WTC11 (cell line): ENCODE measurements around the gene POU2F1. TPM values are rescaled to one million over a fixed set of nuclear protein-coding genes. Genes with fewer than 3 reads are reported as not detected.

Experiments
- ATAC-seq: fragments of 200-7000 bp; cut with Tn5 transposase; 2 replicates; pipeline ENCODE4 v1.10.0; 2021; ENCODE audit warnings: mild to moderate bottlenecking, moderate library complexity
- CTCF ChIA-PET: fragments of 300-600 bp; sonication (Branson Sonifier 250); formaldehyde crosslinking; loops from one replicate; lab custom pipeline; 2021; ENCODE audit warnings: antibody characterized with exemption; lab: Charles Lee
- POLR2A ChIA-PET: fragments of 350-600 bp; sonication (Branson Sonifier 250); formaldehyde crosslinking; loops from one replicate; lab custom pipeline; 2021; ENCODE audit warnings: antibody characterized with exemption; lab: Charles Lee
- DNase-seq: peaks from one replicate; pipeline ENCODE4 v3.0.0; 2021; ENCODE audit warnings: low spot score
- H3K27ac Mint-ChIP-seq: 2 replicates; pipeline ENCODE4 v1.8.0; 2021; ENCODE audit warnings: mixed read lengths
- H3K27me3 Mint-ChIP-seq: 2 replicates; pipeline ENCODE4 v1.8.0; 2021; ENCODE audit warnings: low read depth, mild to moderate bottlenecking, moderate library complexity, mixed read lengths
- H3K36me3 Mint-ChIP-seq: 2 replicates; pipeline ENCODE4 v1.8.0; 2021; ENCODE audit warnings: mixed read lengths
- H3K4me1 Mint-ChIP-seq: 2 replicates; pipeline ENCODE4 v1.8.0; 2022; ENCODE audit warnings: mixed read lengths
- H3K4me3 Mint-ChIP-seq: 2 replicates; pipeline ENCODE4 v1.8.0; 2021; ENCODE audit warnings: mild to moderate bottlenecking, moderate library complexity, mixed read lengths
- H3K9me3 Mint-ChIP-seq: 2 replicates; pipeline ENCODE4 v1.8.0; 2021; ENCODE audit warnings: mixed read lengths
- ATF1 ChIP-seq: sonication (generic); formaldehyde crosslinking; IDR thresholded peaks from 2 replicates; pipeline ENCODE4 v1.8.1; 2023; ENCODE audit warnings: mild to moderate bottlenecking, moderate library complexity, missing genetic modification reagents
- ATF3 ChIP-seq: sonication (generic); formaldehyde crosslinking; conservative IDR thresholded peaks from 2 replicates; pipeline ENCODE4 v1.8.1; 2022; ENCODE audit warnings: mild to moderate bottlenecking, missing genetic modification reagents
- CDX4 ChIP-seq: fragments of 250-450 bp; sonication (Bioruptor Pico); IDR thresholded peaks from 2 replicates; pipeline ENCODE4 v1.9.0; 2021; ENCODE audit warnings: moderate library complexity, mild to moderate bottlenecking, inconsistent platforms, borderline replicate concordance
- CREM ChIP-seq: sonication (generic); formaldehyde crosslinking; IDR thresholded peaks from 2 replicates; pipeline ENCODE4 v1.8.1; 2022; ENCODE audit warnings: mild to moderate bottlenecking, missing genetic modification reagents, moderate library complexity
- GRHL2 ChIP-seq: fragments of 250-450 bp; sonication (Bioruptor Pico); IDR thresholded peaks from 2 replicates; pipeline ENCODE4 v1.8.0; 2022; ENCODE audit warnings: mild to moderate bottlenecking, moderate library complexity; ENCODE audit not compliant: insufficient replicate concordance, severe bottlenecking
- GTF2I ChIP-seq: fragments of 250-450 bp; sonication (Bioruptor Pico); conservative IDR thresholded peaks from 2 replicates; pipeline ENCODE4 v1.4.0; 2021; ENCODE audit warnings: mild to moderate bottlenecking
- HMGA2 ChIP-seq: fragments of 250-450 bp; sonication (Bioruptor Pico); IDR thresholded peaks from 2 replicates; pipeline ENCODE4 v1.4.0; 2021; ENCODE audit warnings: mild to moderate bottlenecking, moderate library complexity
- IRF1 ChIP-seq: sonication (generic); formaldehyde crosslinking; IDR thresholded peaks from 2 replicates; pipeline ENCODE4 v1.8.0; 2023; ENCODE audit warnings: missing genetic modification reagents
- MXD4 ChIP-seq: fragments of 250-450 bp; sonication (Bioruptor Pico); IDR thresholded peaks from 2 replicates; pipeline ENCODE4 v1.8.0; 2021; ENCODE audit warnings: mild to moderate bottlenecking, moderate library complexity, borderline replicate concordance
- NFATC4 ChIP-seq: fragments of 250-450 bp; sonication (Bioruptor Pico); IDR thresholded peaks from 2 replicates; pipeline ENCODE4 v1.9.0; 2021; ENCODE audit warnings: mild to moderate bottlenecking
- NR3C1 ChIP-seq: sonication (generic); formaldehyde crosslinking; conservative IDR thresholded peaks from 2 replicates; pipeline ENCODE4 v1.8.1; 2023; ENCODE audit warnings: low read depth, mild to moderate bottlenecking, missing genetic modification reagents
- PRRX2 ChIP-seq: fragments of 250-450 bp; sonication (Bioruptor Pico); IDR thresholded peaks from 2 replicates; pipeline ENCODE4 v1.8.0; 2021; ENCODE audit warnings: mild to moderate bottlenecking
- RORB ChIP-seq: fragments of 250-450 bp; sonication (Bioruptor Pico); IDR thresholded peaks from 2 replicates; pipeline ENCODE4 v1.9.0; 2021; ENCODE audit warnings: mild to moderate bottlenecking
- STAT6 ChIP-seq: sonication (generic); formaldehyde crosslinking; conservative IDR thresholded peaks from 2 replicates; pipeline ENCODE4 v1.8.1; 2023; ENCODE audit warnings: mild to moderate bottlenecking, low read depth, missing genetic modification reagents, moderate library complexity
- TP53 ChIP-seq: sonication (generic); formaldehyde crosslinking; IDR thresholded peaks from 2 replicates; pipeline ENCODE4 v1.8.1; 2023; ENCODE audit warnings: mild to moderate bottlenecking, missing genetic modification reagents
- USF1 ChIP-seq: sonication (generic); formaldehyde crosslinking; IDR thresholded peaks from 2 replicates; pipeline ENCODE4 v1.8.0; 2022; ENCODE audit warnings: mild to moderate bottlenecking, missing genetic modification reagents
- ZNF219 ChIP-seq: sonication (generic); formaldehyde crosslinking; IDR thresholded peaks from 2 replicates; pipeline ENCODE4 v1.8.0; 2023; ENCODE audit warnings: missing genetic modification reagents, mild to moderate bottlenecking, borderline replicate concordance
- ZNF317 ChIP-seq: sonication (generic); formaldehyde crosslinking; IDR thresholded peaks from 2 replicates; pipeline ENCODE4 v1.8.1; 2023; ENCODE audit warnings: low read depth, mild to moderate bottlenecking, moderate library complexity, missing genetic modification reagents, borderline replicate concordance
- ZNF396 ChIP-seq: fragments of 250-450 bp; sonication (Bioruptor Pico); IDR thresholded peaks from 2 replicates; pipeline ENCODE4 v1.8.0; 2021; ENCODE audit warnings: mild to moderate bottlenecking, moderate library complexity, borderline replicate concordance
- ZNF423 ChIP-seq: fragments of 250-450 bp; sonication (Bioruptor Pico); IDR thresholded peaks from 2 replicates; pipeline ENCODE4 v2.1.2; 2022; ENCODE audit warnings: mild to moderate bottlenecking, moderate library complexity
- total RNA-seq: library from RNA; stranded (reverse); gene quantifications from 3 replicates; pipeline ENCODE4 v1.2.3, GENCODE V29; 2021
- TF ChIP-seq, protein P1 (sequence below): sonication (generic); formaldehyde crosslinking; IDR thresholded peaks from 2 replicates; pipeline ENCODE4 v1.8.1; 2023; ENCODE audit warnings: mild to moderate bottlenecking, missing genetic modification reagents
- TF ChIP-seq, protein P2 (sequence below): sonication (generic); formaldehyde crosslinking; IDR thresholded peaks from 2 replicates; pipeline ENCODE4 v1.8.1; 2023; ENCODE audit warnings: mild to moderate bottlenecking, missing genetic modification reagents, moderate library complexity
- TF ChIP-seq, protein P3 (sequence below): sonication (generic); formaldehyde crosslinking; IDR thresholded peaks from 2 replicates; pipeline ENCODE4 v1.8.1; 2022; ENCODE audit warnings: mild to moderate bottlenecking, moderate library complexity, missing genetic modification reagents
- TF ChIP-seq, protein P4 (sequence below): sonication (generic); formaldehyde crosslinking; IDR thresholded peaks from 2 replicates; pipeline ENCODE4 v1.8.1; 2023; ENCODE audit warnings: mild to moderate bottlenecking, missing genetic modification reagents

The POU2F1 gene
- total RNA-seq, 1 experiment from 2014 or later = 51.3 TPM

- Mint-ChIP-seq H3K27ac (no peak overlapping the region), H3K4me1 (peaks cover 18% of the 10 kb centered on the region), H3K36me3 (peaks cover 29% of the 10 kb centered on the region), H3K4me3 (no peak overlapping the region), H3K9me3 (peaks cover 32% of the 10 kb centered on the region), H3K27me3 (no peaks in the 10 kb centered on the region)
- DNase-seq (no peak), ATAC-seq (no peak)
- TF ChIP-seq GRHL2 (CRISPR knock-in tag) (no peak), ZNF219 (CRISPR knock-in tag) (no peak), TP53 (CRISPR knock-in tag) (no peak), GTF2I (CRISPR knock-in tag) (no peak), ZNF423 (CRISPR knock-in tag) (no peak), ATF1 (CRISPR knock-in tag) (no peak), RORB (CRISPR knock-in tag) (no peak), ATF3 (CRISPR knock-in tag) (no peak), ZNF396 (CRISPR knock-in tag) (no peak), PRRX2 (CRISPR knock-in tag) (no peak), NR3C1 (no peak), USF1 (CRISPR knock-in tag) (no peak), CREM (CRISPR knock-in tag) (no peak), CDX4 (CRISPR knock-in tag) (no peak), IRF1 (no peak), MXD4 (CRISPR knock-in tag) (no peak)
- TF ChIP-seq, protein P1, sequence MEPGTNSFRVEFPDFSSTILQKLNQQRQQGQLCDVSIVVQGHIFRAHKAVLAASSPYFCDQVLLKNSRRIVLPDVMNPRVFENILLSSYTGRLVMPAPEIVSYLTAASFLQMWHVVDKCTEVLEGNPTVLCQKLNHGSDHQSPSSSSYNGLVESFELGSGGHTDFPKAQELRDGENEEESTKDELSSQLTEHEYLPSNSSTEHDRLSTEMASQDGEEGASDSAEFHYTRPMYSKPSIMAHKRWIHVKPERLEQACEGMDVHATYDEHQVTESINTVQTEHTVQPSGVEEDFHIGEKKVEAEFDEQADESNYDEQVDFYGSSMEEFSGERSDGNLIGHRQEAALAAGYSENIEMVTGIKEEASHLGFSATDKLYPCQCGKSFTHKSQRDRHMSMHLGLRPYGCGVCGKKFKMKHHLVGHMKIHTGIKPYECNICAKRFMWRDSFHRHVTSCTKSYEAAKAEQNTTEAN (CRISPR knock-in tag) = no peak
- TF ChIP-seq, protein P2, sequence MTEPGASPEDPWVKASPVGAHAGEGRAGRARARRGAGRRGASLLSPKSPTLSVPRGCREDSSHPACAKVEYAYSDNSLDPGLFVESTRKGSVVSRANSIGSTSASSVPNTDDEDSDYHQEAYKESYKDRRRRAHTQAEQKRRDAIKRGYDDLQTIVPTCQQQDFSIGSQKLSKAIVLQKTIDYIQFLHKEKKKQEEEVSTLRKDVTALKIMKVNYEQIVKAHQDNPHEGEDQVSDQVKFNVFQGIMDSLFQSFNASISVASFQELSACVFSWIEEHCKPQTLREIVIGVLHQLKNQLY (CRISPR knock-in tag) = no peak
- CTCF ChIA-PET = interaction anchor here (0.6 to 1.2 kb wide), 25 partner anchors 10 to 298 kb away, joined by 3 to 23 read pairs (median 4); partner anchors contain the start of gene POU2F1
- POLR2A ChIA-PET = interaction anchor here (1.0 kb wide), 1 partner anchor 12 kb away, joined by 16 read pairs; the partner anchor contains the start of gene POU2F1
Observed at GRCh38 chr1:167208624-167208976, 12.1 kb upstream of the POU2F1 start.

GRCh38 chr1:167209044-167209443, 11.6 kb upstream of the POU2F1 start:
- H3K4me3 Mint-ChIP-seq = no peak overlapping the region
- H3K36me3 Mint-ChIP-seq = peaks cover 29% of the 10 kb centered on the region
- DNase-seq (no peak), ATAC-seq (no peak)
- peaks cover 18% of the 10 kb centered on the region for H3K4me1 Mint-ChIP-seq
- H3K27me3 Mint-ChIP-seq = no peaks in the 10 kb centered on the region
- no peak overlapping the region for H3K27ac Mint-ChIP-seq
- ChIA-PET CTCF (interaction anchor here (0.6 to 1.2 kb wide), 5 partner anchors 11 to 86 kb away, joined by 3 to 23 read pairs (median 5); partner anchors contain the start of gene POU2F1), POLR2A (no interaction called here)
- H3K9me3 Mint-ChIP-seq = peaks cover 32% of the 10 kb centered on the region
- TF ChIP-seq NFATC4 = no peak
- TF ChIP-seq ZNF317 (CRISPR knock-in tag) = no peak
- TF ChIP-seq, protein P3, sequence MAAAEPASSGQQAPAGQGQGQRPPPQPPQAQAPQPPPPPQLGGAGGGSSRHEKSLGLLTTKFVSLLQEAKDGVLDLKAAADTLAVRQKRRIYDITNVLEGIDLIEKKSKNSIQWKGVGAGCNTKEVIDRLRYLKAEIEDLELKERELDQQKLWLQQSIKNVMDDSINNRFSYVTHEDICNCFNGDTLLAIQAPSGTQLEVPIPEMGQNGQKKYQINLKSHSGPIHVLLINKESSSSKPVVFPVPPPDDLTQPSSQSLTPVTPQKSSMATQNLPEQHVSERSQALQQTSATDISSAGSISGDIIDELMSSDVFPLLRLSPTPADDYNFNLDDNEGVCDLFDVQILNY (CRISPR knock-in tag) = no peak
- no peak for TF ChIP-seq HMGA2 (CRISPR knock-in tag)
- no peak for TF ChIP-seq STAT6 (CRISPR knock-in tag)
- TF ChIP-seq, protein P4, sequence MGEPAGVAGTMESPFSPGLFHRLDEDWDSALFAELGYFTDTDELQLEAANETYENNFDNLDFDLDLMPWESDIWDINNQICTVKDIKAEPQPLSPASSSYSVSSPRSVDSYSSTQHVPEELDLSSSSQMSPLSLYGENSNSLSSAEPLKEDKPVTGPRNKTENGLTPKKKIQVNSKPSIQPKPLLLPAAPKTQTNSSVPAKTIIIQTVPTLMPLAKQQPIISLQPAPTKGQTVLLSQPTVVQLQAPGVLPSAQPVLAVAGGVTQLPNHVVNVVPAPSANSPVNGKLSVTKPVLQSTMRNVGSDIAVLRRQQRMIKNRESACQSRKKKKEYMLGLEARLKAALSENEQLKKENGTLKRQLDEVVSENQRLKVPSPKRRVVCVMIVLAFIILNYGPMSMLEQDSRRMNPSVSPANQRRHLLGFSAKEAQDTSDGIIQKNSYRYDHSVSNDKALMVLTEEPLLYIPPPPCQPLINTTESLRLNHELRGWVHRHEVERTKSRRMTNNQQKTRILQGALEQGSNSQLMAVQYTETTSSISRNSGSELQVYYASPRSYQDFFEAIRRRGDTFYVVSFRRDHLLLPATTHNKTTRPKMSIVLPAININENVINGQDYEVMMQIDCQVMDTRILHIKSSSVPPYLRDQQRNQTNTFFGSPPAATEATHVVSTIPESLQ (CRISPR knock-in tag) = no peak
